ENCODE measurements around the gene TRIM24.

GRCh38 chr7:138510003-138510402 lies 49.9 kb downstream of the TRIM24 start:
- TF ChIP-seq CTCF (conservative IDR thresholded peaks at IDR 0.05; ENCODE audit: low read depth, low read length) (no peak), EZH2 (IDR thresholded peaks at IDR 0.05; ENCODE audit: borderline replicate concordance, low read depth, low read length, poor library complexity, severe bottlenecking) (no peak)

Data from A673 (cell line).